Smooth muscle cell of the coronary artery (primary cell): ENCODE results near the gene GIT2. TPM values are rescaled to one million over a fixed set of nuclear protein-coding genes. Genes with fewer than 3 reads are reported as not detected.

Source experiments
- total RNA-seq: library from RNA; depleted of rRNA; stranded (reverse); fragments of >200 nt; gene quantifications from 2 replicates; pipeline ENCODE4 v1.2.3, GENCODE V29; 2014; ENCODE audit warnings: low replicate concordance

GIT2 gene
- 28.2 and 37.3 TPM in 2 replicates for total RNA-seq

DNA sequence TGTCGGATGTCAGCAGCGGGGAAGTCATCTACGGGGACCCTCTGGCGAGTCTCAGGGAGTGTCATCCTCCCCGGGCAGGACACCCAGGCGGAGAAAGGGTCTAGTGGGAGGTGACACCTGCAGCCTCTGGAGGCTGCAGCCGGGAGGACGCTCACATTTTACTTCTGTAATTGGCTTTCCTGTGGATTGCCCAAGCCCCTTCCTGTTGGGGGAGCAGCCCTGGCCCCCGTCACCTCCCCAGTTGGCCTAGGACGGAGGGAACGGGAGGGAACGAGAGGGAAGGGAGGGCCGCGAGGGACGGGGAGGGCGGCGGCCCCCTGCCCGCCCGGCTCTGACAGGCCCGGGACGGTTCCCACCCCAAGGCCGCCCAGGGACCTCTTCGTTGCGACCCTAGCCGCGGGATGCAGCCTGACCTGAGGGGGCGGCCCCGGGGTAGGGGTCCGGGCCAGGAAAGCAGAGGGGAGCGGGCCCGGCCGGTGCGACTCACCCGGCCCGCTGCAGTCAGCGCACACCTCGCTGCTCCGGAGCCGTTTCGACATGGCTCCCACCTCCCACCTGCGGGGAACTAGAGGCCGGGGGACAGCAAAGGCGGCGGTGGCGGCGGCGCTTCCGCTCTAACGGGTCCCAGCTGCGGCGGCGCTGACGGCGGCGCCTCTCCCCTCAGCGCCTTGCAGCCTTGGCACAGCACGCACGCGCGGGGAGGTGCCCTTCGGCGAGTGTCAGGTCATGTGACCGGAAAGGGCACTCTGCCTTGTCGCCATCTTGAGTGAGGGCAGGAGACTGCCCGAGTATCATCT lies at the start of gene GIT2:
GIT2 (minus strand) TSS at position 683 of the 797 bp plus-strand sequence; CDS start at position 539, 144 bp downstream.

DNA sequence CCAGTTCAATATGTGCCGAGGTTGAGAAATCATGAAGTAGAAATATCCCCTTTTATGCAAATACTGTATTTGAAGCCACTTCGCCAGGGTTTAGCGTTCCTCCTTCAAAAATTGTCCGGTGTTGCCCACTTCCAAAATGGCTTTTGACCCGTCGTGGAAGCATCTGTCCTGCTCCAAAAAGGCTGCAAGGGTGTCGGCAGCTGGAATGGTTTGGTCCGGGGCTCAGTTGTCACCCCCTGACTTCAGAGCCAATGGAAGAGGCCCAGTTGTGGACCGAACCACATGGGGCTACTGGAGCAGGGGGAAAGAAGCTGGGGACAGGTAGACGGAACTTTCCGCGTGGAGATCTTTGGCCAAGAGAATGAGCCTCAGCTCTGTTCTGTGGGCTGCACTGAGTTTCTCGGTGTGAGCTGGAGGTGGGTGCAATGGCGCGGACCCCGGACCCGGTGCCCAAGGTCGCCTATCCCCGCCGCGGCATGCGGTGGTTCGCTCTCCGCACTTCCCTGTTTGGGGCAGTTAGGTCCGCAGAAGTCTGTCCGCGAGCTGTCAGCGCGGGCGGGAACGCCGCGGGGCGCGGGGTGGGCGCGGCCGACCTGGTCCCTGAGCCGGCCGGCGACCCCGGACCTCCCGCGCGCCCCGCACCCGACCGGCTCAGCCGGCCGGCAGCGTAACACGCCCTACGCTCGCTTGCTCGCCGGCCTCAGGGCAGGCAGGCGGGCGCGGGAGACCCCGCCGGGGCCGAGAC lies 2.9 kb upstream of the GIT2 start, which contains the start of gene ANKRD13A:
ANKRD13A (plus strand) TSS at position 527 of the 745 bp plus-strand sequence. CDS start 259 bp downstream, outside the sequence.

DNA sequence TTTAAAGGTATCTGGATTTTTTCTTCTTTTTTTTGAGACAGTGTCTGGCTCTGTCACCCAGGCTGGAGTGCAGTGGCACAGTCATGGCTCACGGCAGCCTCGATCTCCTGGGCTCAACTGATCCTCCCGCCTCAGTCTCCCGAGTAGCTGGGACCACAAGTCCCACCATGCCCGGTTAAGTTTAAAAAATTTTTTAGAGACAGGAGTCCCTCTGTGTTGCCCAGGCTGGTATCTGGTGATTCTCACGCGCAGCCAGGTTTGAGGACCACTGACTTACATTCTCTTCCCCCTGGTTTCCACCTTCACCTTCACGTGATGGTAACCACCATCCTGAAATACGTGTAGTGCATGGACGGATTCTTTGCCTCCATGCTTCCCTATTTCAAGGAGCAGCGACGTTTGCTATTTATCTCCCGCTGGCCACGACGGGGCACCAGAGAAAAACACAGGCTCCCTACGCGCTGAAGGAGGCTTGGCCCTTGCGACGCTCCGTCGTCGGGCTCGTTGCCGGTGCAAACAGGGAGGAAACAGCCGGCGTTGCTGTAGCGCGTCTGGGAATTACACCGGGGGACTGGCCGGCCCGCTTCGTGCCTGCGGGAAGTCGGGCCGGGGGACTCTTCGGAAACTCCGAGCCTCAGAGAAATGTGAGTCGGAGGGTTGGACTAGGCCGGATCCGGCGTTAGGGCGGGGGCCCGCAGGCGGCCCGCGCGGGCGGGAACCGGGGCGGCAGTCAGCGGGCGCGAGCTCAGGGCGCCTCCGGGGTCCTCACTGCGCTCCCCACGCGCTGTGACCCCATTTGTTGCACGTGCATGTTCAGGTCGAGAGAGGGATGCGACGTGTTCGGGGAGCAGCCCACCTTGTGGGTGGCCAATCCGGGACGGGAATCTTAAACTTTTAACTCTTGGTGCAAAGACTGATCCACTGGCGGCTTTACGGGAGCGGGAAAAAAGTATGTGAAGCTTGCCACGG lies 96.1 kb downstream of the GIT2 start, which contains the start of gene TCHP:
TCHP (plus strand) TSS at position 492 of the 969 bp plus-strand sequence. CDS start 2,753 bp downstream, outside the sequence.

GRCh38 chr12:109880043-109880931 lies 115.9 kb downstream of the GIT2 start, which contains the start of gene GLTP:
Gene GLTP (minus strand): TSS chr12:109880541. CDS start chr12:109880374, 167 bp downstream.

Other genes starting within 250 kb of the GIT2 start
- 1.4 and 1.6 TPM in 2 replicates for gene TRPV4, start 163.0 kb downstream of the GIT2 start, total RNA-seq
- gene GLTP, start 115.8 kb downstream of the GIT2 start, total RNA-seq: 58.4 and 70.8 TPM in 2 replicates
- 5.6 and 16.6 TPM in 2 replicates for gene TCHP, start 96.1 kb downstream of the GIT2 start, total RNA-seq
- 41.9 and 46.8 TPM in 2 replicates for gene ANKRD13A, start 3.1 kb upstream of the GIT2 start, total RNA-seq
- gene C12orf76, start 52.2 kb upstream of the GIT2 start, total RNA-seq: 10.8 and 17.0 TPM in 2 replicates
- gene IFT81, start 128.0 kb upstream of the GIT2 start, total RNA-seq: 9.4 and 11.2 TPM in 2 replicates